Spleen (tissue), 7 donors: ENCODE data around the gene BAZ1B.

ENCODE experiments used
- POLR2AphosphoS5 ChIP-seq, 3 donors: sonication (generic); formaldehyde crosslinking; IDR thresholded peaks; one replicate each; pipeline ENCODE4 v1.5.1; 2017; ENCODE audit warnings: antibody characterized with exemption in 3 of 3
- TF ChIP-seq, protein P1 (sequence below), 11 experiments: fragments of 200-600 bp in 7 of 11; fragments of 450-650 bp in 4 of 11; sonication (generic) in 4 of 11; IDR thresholded peaks in 8 of 11; conservative IDR thresholded peaks in 3 of 11; 1 replicate in 7 of 11; 2 replicates in 4 of 11; pipeline versions ENCODE4 v1.4.0 to v1.8.0; 2016 to 2021; ENCODE audit warnings: antibody characterized with exemption in 11 of 11, inconsistent platforms in 4 of 11, mild to moderate bottlenecking in 1 of 11
- donor health status: DM: no; HTN: no; CAD: no; lungs with moderate emphysema.
- donor health status: DM: no; HTN: no; CAD: no.
- donor health status: DM: no; HTN: no; CAD: no.

DNA sequence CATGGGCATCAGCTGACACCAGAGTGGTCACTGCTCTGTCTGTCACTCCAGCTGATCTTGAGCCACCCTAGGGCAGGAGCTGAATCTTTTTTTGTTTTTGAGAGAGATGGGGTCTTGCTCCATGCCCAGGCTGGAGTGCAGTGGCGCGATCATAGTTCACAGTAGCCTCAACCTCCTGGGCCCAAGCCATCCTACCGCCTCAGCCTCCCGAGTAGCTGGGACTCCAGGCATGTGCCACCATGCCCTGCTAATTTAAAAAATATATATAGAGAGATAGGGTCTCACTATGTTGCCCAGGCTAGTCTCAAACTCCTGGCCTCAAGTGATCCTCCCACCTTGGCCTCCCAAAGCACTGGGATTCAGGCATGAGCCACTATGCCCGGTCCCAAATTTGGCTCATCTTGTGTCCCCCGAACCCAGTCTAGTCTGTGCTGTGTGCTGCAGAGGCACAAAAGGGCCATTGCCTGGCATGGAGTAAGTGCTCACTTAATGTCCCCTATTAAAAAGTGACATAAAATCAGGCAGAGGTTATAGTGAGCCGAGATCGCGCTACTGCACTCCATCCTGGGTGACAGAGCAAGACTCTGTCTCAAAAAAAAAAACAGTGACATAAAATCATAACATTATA, 96.6 kb downstream of the BAZ1B start:
- TF ChIP-seq POLR2AphosphoS5 (IDR thresholded peaks at IDR 0.05), result no peak
- TF ChIP-seq, protein P1, sequence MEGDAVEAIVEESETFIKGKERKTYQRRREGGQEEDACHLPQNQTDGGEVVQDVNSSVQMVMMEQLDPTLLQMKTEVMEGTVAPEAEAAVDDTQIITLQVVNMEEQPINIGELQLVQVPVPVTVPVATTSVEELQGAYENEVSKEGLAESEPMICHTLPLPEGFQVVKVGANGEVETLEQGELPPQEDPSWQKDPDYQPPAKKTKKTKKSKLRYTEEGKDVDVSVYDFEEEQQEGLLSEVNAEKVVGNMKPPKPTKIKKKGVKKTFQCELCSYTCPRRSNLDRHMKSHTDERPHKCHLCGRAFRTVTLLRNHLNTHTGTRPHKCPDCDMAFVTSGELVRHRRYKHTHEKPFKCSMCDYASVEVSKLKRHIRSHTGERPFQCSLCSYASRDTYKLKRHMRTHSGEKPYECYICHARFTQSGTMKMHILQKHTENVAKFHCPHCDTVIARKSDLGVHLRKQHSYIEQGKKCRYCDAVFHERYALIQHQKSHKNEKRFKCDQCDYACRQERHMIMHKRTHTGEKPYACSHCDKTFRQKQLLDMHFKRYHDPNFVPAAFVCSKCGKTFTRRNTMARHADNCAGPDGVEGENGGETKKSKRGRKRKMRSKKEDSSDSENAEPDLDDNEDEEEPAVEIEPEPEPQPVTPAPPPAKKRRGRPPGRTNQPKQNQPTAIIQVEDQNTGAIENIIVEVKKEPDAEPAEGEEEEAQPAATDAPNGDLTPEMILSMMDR (IDR thresholded peaks at IDR 0.05 in 8 of 11, conservative IDR thresholded peaks at IDR 0.05 in 3 of 11), result no peak
